Osteocyte (in vitro differentiated cells): ENCODE data around the gene TPK1. TPM values are rescaled to one million over a fixed set of nuclear protein-coding genes. Genes with fewer than 3 reads are reported as not detected.

Experiments used
- DNase-seq: peaks from one replicate; pipeline ENCODE4 v3.0.0; 2021; ENCODE audit warnings: mixed read lengths; ENCODE audit not compliant: unreplicated experiment; ENCODE audit errors: extremely low spot score
- H3K27ac Mint-ChIP-seq: one replicate; pipeline ENCODE4 v1.8.0; 2021; ENCODE audit warnings: mild to moderate bottlenecking, mixed read lengths; ENCODE audit not compliant: unreplicated experiment
- H3K27me3 Mint-ChIP-seq: one replicate; pipeline ENCODE4 v1.8.0; 2021; ENCODE audit warnings: mixed read lengths; ENCODE audit not compliant: unreplicated experiment
- H3K36me3 Mint-ChIP-seq: one replicate; pipeline ENCODE4 v1.8.0; 2021; ENCODE audit warnings: mixed read lengths; ENCODE audit not compliant: unreplicated experiment
- H3K4me1 Mint-ChIP-seq: one replicate; pipeline ENCODE4 v1.8.0; 2021; ENCODE audit warnings: mixed read lengths; ENCODE audit not compliant: unreplicated experiment
- H3K4me3 Mint-ChIP-seq: one replicate; pipeline ENCODE4 v1.8.0; 2021; ENCODE audit warnings: mild to moderate bottlenecking, moderate library complexity, mixed read lengths; ENCODE audit not compliant: unreplicated experiment
- H3K9me3 Mint-ChIP-seq: one replicate; pipeline ENCODE4 v1.8.0; 2021; ENCODE audit warnings: mixed read lengths; ENCODE audit not compliant: unreplicated experiment
- total RNA-seq: library from RNA; stranded (reverse); gene quantifications from 2 replicates; pipeline ENCODE4 v1.2.1, GENCODE V29; 2021
- TF ChIP-seq, protein P1 (sequence below): fragments of 200-600 bp; sonication (generic); IDR thresholded peaks from 2 replicates; pipeline ENCODE4 v1.5.0; 2021; ENCODE audit warnings: antibody characterized with exemption, mild to moderate bottlenecking, moderate library complexity

The TPK1 gene
- total RNA-seq, 1 donor from 2014 or later = 5.6 TPM

DNA sequence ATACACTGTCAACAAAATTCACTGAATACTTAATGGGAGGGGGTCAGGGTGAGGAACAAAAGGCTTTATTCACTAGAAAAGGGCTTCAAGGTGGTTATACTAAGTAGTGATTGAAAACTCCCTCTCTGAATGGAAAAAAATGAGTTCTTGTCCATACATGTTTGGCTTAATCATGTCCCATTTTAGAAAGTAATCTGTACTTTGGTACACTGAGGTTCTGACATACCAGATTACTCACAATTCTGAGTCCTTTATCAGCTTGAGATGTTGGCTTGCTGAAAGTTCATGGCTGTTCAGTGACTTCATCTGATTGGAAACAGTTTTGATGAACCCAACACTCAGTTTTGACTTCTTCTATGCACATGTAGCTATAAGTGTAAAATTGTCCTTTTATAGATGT, 419.5 kb downstream of the TPK1 start:
- TF ChIP-seq, protein P1, sequence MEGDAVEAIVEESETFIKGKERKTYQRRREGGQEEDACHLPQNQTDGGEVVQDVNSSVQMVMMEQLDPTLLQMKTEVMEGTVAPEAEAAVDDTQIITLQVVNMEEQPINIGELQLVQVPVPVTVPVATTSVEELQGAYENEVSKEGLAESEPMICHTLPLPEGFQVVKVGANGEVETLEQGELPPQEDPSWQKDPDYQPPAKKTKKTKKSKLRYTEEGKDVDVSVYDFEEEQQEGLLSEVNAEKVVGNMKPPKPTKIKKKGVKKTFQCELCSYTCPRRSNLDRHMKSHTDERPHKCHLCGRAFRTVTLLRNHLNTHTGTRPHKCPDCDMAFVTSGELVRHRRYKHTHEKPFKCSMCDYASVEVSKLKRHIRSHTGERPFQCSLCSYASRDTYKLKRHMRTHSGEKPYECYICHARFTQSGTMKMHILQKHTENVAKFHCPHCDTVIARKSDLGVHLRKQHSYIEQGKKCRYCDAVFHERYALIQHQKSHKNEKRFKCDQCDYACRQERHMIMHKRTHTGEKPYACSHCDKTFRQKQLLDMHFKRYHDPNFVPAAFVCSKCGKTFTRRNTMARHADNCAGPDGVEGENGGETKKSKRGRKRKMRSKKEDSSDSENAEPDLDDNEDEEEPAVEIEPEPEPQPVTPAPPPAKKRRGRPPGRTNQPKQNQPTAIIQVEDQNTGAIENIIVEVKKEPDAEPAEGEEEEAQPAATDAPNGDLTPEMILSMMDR = no peak

DNA sequence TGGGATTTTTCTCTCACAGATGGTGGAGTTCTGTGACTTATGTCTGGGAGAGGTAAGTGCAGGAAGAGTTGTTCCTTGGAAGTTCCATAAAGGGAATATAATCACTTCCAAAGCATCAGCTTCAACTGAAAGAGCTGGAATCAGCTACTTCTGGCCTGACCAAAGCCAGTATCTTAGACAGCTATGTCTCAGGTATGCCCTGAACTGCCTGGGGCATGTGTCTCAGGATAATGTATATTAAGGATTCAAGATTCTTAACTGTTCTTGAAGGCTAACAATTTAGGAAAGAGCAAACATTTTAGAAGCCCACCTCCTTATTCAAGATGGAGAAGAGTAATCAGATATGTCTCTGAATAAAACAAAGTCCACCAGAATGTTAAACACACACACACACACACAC, 420.0 kb downstream of the TPK1 start:
- Mint-ChIP-seq H3K4me1 (no peaks in the 10 kb centered on the region), H3K4me3 (no peak overlapping the region), H3K27me3 (peaks cover under 1% of the 10 kb centered on the region), H3K9me3 (peaks cover 8% of the 10 kb centered on the region), H3K27ac (no peak overlapping the region), H3K36me3 (no peaks in the 10 kb centered on the region)
- no peak for DNase-seq
- TF ChIP-seq, protein P1 = no peak

More for the DNA sequence above, 419.5 kb downstream of the TPK1 start:
- peaks cover 8% of the 10 kb centered on the region for H3K9me3 Mint-ChIP-seq
- DNase-seq = no peak
- H3K4me3 Mint-ChIP-seq = no peak overlapping the region
- H3K4me1 Mint-ChIP-seq = no peaks in the 10 kb centered on the region
- no peaks in the 10 kb centered on the region for H3K27me3 Mint-ChIP-seq
- H3K27ac Mint-ChIP-seq = no peak overlapping the region
- H3K36me3 Mint-ChIP-seq = no peaks in the 10 kb centered on the region

DNA sequence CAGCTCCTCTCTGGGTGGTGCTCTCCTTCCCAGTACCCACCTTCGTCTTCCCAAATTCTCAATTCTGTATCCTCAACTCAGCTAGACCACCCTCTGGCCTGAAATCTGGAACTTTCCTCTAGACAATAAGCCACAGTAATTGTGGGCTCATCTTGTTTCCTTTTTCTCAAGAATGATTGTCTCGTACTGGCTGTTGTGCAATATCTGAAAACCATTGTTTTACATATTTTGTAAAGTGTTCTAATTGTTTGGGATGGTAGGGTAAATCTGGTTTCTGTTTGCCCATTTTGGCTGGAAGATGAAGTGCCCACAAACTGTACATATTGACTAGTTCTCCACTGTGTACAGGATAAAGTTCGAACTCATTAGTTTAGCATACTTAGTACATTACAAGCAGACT, 421.0 kb downstream of the TPK1 start:
- Mint-ChIP-seq H3K27ac (no peak overlapping the region), H3K36me3 (no peaks in the 10 kb centered on the region), H3K4me1 (no peaks in the 10 kb centered on the region), H3K9me3 (peaks cover 6% of the 10 kb centered on the region), H3K27me3 (peaks cover 7% of the 10 kb centered on the region), H3K4me3 (no peak overlapping the region)
- DNase-seq = no peak
- TF ChIP-seq, protein P1 = no peak

DNA sequence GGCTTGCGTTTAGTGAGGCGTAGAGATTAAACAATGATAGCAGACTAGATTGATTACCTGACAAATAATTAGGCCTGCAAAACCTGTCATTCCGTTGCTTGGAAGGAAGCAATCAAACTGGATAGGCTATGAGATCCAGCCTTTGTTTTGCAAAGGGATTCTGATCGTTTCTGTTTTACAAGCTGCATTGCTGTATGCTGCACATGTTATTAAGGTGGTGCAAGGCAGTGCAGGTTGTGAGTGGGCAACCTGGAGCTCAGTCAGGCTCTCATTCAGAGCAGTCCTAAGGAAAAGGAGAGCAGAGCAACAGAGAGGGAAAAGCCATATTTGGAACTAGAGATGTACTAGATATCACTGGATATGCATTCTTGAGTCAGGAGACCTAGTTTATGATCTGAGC, 425.4 kb downstream of the TPK1 start:
- DNase-seq = no peak
- Mint-ChIP-seq H3K9me3 (no peaks in the 10 kb centered on the region), H3K36me3 (no peaks in the 10 kb centered on the region), H3K27me3 (peaks cover 7% of the 10 kb centered on the region), H3K4me3 (no peak overlapping the region), H3K27ac (no peak overlapping the region), H3K4me1 (no peaks in the 10 kb centered on the region)
- TF ChIP-seq, protein P1 = no peak

DNA sequence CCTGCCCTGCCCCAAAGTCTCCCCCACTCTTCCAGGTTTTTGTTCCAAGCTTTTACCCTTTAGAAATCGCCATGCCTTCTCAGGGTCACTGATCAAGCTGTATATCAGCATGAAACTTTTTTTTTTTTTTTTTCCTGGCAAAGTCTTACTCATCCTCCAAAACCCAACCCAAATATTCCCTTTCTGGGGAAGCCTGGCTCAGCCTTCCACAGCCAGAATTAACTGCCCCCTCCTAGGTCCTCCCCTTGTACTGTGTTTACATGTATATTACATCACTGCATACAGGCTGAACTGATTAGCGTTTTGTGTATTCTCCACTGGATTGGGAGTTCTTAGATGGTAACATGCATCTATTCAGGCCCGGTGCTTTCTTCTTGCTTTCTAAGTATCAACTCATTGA, 427.7 kb downstream of the TPK1 start:
- H3K4me3 Mint-ChIP-seq = no peak overlapping the region
- no peak for DNase-seq
- H3K4me1 Mint-ChIP-seq = no peaks in the 10 kb centered on the region
- no peak overlapping the region for H3K27ac Mint-ChIP-seq
- H3K27me3 Mint-ChIP-seq = peaks cover 7% of the 10 kb centered on the region
- TF ChIP-seq, protein P1 = no peak
- no peaks in the 10 kb centered on the region for H3K36me3 Mint-ChIP-seq
- no peaks in the 10 kb centered on the region for H3K9me3 Mint-ChIP-seq
